ENCODE data around the gene RAD51B.

- TF ChIP-seq, protein P1, sequence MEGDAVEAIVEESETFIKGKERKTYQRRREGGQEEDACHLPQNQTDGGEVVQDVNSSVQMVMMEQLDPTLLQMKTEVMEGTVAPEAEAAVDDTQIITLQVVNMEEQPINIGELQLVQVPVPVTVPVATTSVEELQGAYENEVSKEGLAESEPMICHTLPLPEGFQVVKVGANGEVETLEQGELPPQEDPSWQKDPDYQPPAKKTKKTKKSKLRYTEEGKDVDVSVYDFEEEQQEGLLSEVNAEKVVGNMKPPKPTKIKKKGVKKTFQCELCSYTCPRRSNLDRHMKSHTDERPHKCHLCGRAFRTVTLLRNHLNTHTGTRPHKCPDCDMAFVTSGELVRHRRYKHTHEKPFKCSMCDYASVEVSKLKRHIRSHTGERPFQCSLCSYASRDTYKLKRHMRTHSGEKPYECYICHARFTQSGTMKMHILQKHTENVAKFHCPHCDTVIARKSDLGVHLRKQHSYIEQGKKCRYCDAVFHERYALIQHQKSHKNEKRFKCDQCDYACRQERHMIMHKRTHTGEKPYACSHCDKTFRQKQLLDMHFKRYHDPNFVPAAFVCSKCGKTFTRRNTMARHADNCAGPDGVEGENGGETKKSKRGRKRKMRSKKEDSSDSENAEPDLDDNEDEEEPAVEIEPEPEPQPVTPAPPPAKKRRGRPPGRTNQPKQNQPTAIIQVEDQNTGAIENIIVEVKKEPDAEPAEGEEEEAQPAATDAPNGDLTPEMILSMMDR (IDR thresholded peaks at IDR 0.05; ENCODE audit: insufficient read depth, low read length): no peak
- TF ChIP-seq REST (IDR thresholded peaks at IDR 0.05; ENCODE audit: insufficient replicate concordance, low read depth) (no peak), POLR2AphosphoS5 (IDR thresholded peaks at IDR 0.05; ENCODE audit: low read depth) (no peak), SPI1 (IDR thresholded peaks at IDR 0.05; ENCODE audit: borderline replicate concordance, low read depth) (no peak), GABPA (IDR thresholded peaks at IDR 0.05; ENCODE audit: low read depth) (no peak)
These were observed 576.9 kb downstream of the RAD51B start for GRCh38 chr14:68396461-68396860.

All from HL-60 (cell line).